HEK293 (cell line): ENCODE results near the gene TMEM134.

Experiments used
- CTCF ChIA-PET: fragments of 350-600 bp; formaldehyde crosslinking; extraction: SDS; loops from one replicate; lab custom pipeline; 2021; ENCODE audit warnings: antibody characterized with exemption; lab: Yijun Ruan, JAX
- POLR2A ChIA-PET: fragments of 300-600 bp; formaldehyde crosslinking; extraction: SDS; loops from one replicate; lab custom pipeline; 2020; ENCODE audit warnings: antibody characterized with exemption, inconsistent platforms; lab: Yijun Ruan, JAX
- H3K27ac ChIP-seq: fragments of 200-500 bp; sonication (Bioruptor generic); 2 replicates; pipeline ENCODE4 v1.5.1; 2014; ENCODE audit warnings: low read depth, low read length, control low read depth, inconsistent platforms; ENCODE audit errors: extremely low read depth
- H3K36me3 ChIP-seq, 2 experiments: fragments of 200-500 bp in 1 of 2; sonication (Bioruptor generic) in 1 of 2; 1 replicate in 1 of 2; 2 replicates in 1 of 2; pipeline ENCODE4 v1.5.1; 2014 to 2017; ENCODE audit warnings: inconsistent platforms in 2 of 2, low read length in 2 of 2; ENCODE audit not compliant: control insufficient read depth in 2 of 2, insufficient read depth in 1 of 2
- H3K4me1 ChIP-seq: fragments of 200-500 bp; sonication (Bioruptor generic); 2 replicates; pipeline ENCODE4 v1.5.1; 2014; ENCODE audit warnings: mild to moderate bottlenecking, low read length, inconsistent platforms; ENCODE audit not compliant: control insufficient read depth, insufficient read depth
- H3K4me3 ChIP-seq: 2 replicates; pipeline ENCODE4 v1.5.1; 2011; ENCODE audit warnings: low read depth, mild to moderate bottlenecking, control low read depth, low read length, moderate library complexity
- H3K9me3 ChIP-seq: fragments of 200-500 bp; sonication (Bioruptor generic); 2 replicates; pipeline ENCODE4 v1.5.1; 2014; ENCODE audit warnings: low read depth, low read length, inconsistent platforms; ENCODE audit not compliant: control insufficient read depth, insufficient read depth
- EGR2 ChIP-seq: fragments of 450-650 bp; formaldehyde crosslinking; IDR thresholded peaks from 2 replicates; pipeline ENCODE4 v1.5.1; 2016; ENCODE audit warnings: low read depth, missing biosample characterization, missing genetic modification characterization
- HOXD13 ChIP-seq: sonication (generic); formaldehyde crosslinking; IDR thresholded peaks from 2 replicates; pipeline ENCODE4 v1.8.0; 2022; ENCODE audit warnings: missing genetic modification reagents, borderline replicate concordance
- KLF1 ChIP-seq: fragments of 450-650 bp; formaldehyde crosslinking; IDR thresholded peaks from 2 replicates; pipeline ENCODE4 v1.5.1; 2016; ENCODE audit warnings: missing biosample characterization, missing genetic modification characterization
- KLF10 ChIP-seq: fragments of 450-650 bp; IDR thresholded peaks from 2 replicates; pipeline ENCODE4 v1.5.1; 2018; ENCODE audit warnings: missing biosample characterization, mild to moderate bottlenecking, missing genetic modification characterization
- KLF8 ChIP-seq: fragments of 450-650 bp; formaldehyde crosslinking; IDR thresholded peaks from 2 replicates; pipeline ENCODE4 v1.5.1; 2016; ENCODE audit warnings: missing biosample characterization, missing genetic modification characterization
- KLF9 ChIP-seq: fragments of 450-650 bp; formaldehyde crosslinking; IDR thresholded peaks from 2 replicates; pipeline ENCODE4 v1.5.1; 2016; ENCODE audit warnings: missing biosample characterization, missing genetic modification characterization, low read depth
- ZBTB49 ChIP-seq: fragments of 450-650 bp; formaldehyde crosslinking; IDR thresholded peaks from 2 replicates; pipeline ENCODE4 v1.5.1; 2016; ENCODE audit warnings: missing biosample characterization, missing genetic modification characterization, low read depth
- ZFHX2 ChIP-seq: fragments of 450-650 bp; formaldehyde crosslinking; conservative IDR thresholded peaks from 2 replicates; pipeline ENCODE4 v1.5.1; 2016; ENCODE audit warnings: missing biosample characterization, missing genetic modification characterization
- ZNF324 ChIP-seq: fragments of 450-650 bp; formaldehyde crosslinking; IDR thresholded peaks from 2 replicates; pipeline ENCODE4 v1.5.1; 2016; ENCODE audit warnings: missing biosample characterization, missing genetic modification characterization
- ZNF521 ChIP-seq: fragments of 450-650 bp; formaldehyde crosslinking; IDR thresholded peaks from 2 replicates; pipeline ENCODE4 v1.5.1; 2017; ENCODE audit warnings: missing biosample characterization, mild to moderate bottlenecking, missing genetic modification characterization
- ZNF530 ChIP-seq: fragments of 450-650 bp; formaldehyde crosslinking; IDR thresholded peaks from 2 replicates; pipeline ENCODE4 v1.5.1; 2016; ENCODE audit warnings: low read depth, missing biosample characterization, missing genetic modification characterization
- ZNF626 ChIP-seq: fragments of 450-650 bp; sonication (Bioruptor Pico); formaldehyde crosslinking; IDR thresholded peaks from 2 replicates; pipeline ENCODE4 v1.5.1; 2018; ENCODE audit warnings: missing biosample characterization, missing genetic modification characterization, inconsistent platforms
- ZNF843 ChIP-seq: fragments of 450-650 bp; formaldehyde crosslinking; IDR thresholded peaks from 2 replicates; pipeline ENCODE4 v1.5.1; 2016; ENCODE audit warnings: missing biosample characterization, missing genetic modification characterization
- TF ChIP-seq, protein P1 (sequence below): fragments of 450-650 bp; formaldehyde crosslinking; IDR thresholded peaks from 2 replicates; pipeline ENCODE4 v1.5.1; 2016; ENCODE audit warnings: missing biosample characterization, missing genetic modification characterization

TMEM134 gene

DNA sequence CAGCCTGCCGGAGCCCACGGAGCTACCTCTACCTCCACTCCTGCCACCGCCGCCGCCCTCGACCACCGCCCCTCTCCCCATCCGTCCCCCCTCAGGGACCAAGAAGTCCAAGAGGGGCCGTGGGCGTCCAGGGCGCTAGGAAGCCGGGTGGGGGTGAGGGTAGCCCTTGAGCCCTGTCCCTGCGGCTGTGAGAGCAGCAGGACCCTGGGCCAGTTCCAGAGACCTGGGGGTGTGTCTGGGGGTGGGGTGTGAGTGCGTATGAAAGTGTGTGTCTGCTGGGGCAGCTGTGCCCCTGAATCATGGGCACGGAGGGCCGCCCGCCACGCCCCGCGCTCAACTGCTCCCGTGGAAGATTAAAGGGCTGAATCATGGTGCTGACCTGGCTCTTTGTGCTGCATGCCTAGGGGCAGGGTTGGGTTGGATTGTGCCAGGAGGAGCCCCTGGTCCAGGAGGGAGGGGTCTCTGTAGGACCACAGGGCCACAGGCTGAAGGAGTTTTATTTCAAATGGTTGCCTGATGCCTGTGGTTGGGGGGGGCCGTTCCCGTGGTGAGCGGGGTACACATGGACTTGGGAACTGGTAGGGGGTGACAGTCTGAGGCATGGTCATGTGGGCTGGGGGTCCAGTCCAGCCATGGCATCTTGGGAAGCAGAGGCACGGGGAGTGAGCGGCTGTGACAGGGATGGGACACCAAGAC, 33.9 kb downstream of the TMEM134 start:
- Histone ChIP-seq H3K4me3 (no peak overlapping the region), H3K36me3 (peaks cover 4 to 88% of the 10 kb centered on the region in 2 experiments; a peak in 2 of 3 replicates), H3K27ac (no peak overlapping the region), H3K9me3 (no peaks in the 10 kb centered on the region), H3K4me1 (no peaks in the 10 kb centered on the region)
- ChIA-PET POLR2A (interaction anchor here (1.0 kb wide), 1 partner anchor 34 kb away, joined by 3 read pairs; the partner anchor contains the start of gene TMEM134), CTCF (interaction anchor here (1.6 kb wide), 1 partner anchor 34 kb away, joined by 5 read pairs; the partner anchor contains the start of gene PPP1CA)
- TF ChIP-seq KLF10 (tag by site-specific recombination) (peak; percentile 50), ZNF626 (no peak), ZFHX2 (tag by site-specific recombination) (peak; percentile 70), EGR2 (tag by site-specific recombination) (peak; percentile 67), KLF9 (tag by site-specific recombination) (peak; percentile 68), HOXD13 (no peak), KLF1 (peak; percentile 88)
- TF ChIP-seq, protein P1, sequence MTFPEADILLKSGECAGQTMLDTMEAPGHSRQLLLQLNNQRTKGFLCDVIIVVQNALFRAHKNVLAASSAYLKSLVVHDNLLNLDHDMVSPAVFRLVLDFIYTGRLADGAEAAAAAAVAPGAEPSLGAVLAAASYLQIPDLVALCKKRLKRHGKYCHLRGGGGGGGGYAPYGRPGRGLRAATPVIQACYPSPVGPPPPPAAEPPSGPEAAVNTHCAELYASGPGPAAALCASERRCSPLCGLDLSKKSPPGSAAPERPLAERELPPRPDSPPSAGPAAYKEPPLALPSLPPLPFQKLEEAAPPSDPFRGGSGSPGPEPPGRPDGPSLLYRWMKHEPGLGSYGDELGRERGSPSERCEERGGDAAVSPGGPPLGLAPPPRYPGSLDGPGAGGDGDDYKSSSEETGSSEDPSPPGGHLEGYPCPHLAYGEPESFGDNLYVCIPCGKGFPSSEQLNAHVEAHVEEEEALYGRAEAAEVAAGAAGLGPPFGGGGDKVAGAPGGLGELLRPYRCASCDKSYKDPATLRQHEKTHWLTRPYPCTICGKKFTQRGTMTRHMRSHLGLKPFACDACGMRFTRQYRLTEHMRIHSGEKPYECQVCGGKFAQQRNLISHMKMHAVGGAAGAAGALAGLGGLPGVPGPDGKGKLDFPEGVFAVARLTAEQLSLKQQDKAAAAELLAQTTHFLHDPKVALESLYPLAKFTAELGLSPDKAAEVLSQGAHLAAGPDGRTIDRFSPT (tag by site-specific recombination), result peak; percentile 25; the same call in 1 of the 2 replicates

DNA sequence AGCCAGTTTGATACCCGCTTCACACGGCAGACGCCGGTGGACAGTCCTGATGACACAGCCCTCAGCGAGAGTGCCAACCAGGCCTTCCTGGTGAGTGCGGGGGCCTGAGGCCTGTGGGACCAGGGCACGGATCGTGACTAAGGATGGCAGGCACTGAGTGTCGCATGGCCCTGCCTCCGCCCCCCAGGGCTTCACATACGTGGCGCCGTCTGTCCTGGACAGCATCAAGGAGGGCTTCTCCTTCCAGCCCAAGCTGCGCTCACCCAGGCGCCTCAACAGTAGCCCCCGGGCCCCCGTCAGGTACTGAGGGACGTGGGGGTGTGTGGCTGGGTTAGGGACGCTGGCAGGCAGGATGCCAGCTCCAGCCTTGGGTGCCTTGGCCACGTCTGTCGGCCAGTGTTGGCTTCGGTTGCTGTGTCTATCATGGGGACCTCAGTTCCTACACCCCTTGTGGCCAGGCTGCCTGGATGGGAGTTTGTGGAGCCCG, 34.6 kb downstream of the TMEM134 start:
- POLR2A ChIA-PET, result interaction anchor here (0.7 kb wide), 1 partner anchor 14 kb away, joined by 3 read pairs; no protein-coding TSS in a partner anchor

More for the DNA sequence above, 34.6 kb downstream of the TMEM134 start:
- Histone ChIP-seq H3K4me3 (no peak overlapping the region), H3K27ac (no peak overlapping the region), H3K36me3 (peaks cover 5 to 86% of the 10 kb centered on the region in 2 experiments; a peak in 2 of 3 replicates), H3K9me3 (no peaks in the 10 kb centered on the region), H3K4me1 (0 out of 2 replicates have a peak, but pooled peaks cover 1% of the 10 kb centered on the region)
- TF ChIP-seq ZNF324 (no peak), ZNF521 (tag by site-specific recombination) (no peak), ZNF530 (tag by site-specific recombination) (no peak), KLF8 (tag by site-specific recombination) (no peak), ZNF843 (tag by site-specific recombination) (no peak), ZBTB49 (tag by site-specific recombination) (no peak)
- CTCF ChIA-PET, result interaction anchor here (1.6 kb wide), 1 partner anchor 33 kb away, joined by 5 read pairs; the partner anchor contains the start of gene PPP1CA
